GM12865 (cell line): ENCODE data around the gene ZFAND2B.

ENCODE experiments used
- DNase-seq: peaks from one replicate; pipeline ENCODE4 v3.0.0; 2010; ENCODE audit warnings: low read depth
- H3K4me3 ChIP-seq: 2 replicates; pipeline ENCODE4 v1.5.1; 2011; ENCODE audit warnings: mild to moderate bottlenecking, low read depth, low read length, control low read depth
- CTCF ChIP-seq: IDR thresholded peaks from 2 replicates; pipeline ENCODE4 v1.5.1; 2011; ENCODE audit warnings: low read length, control low read depth, low read depth, inconsistent platforms; ENCODE audit not compliant: insufficient read depth; ENCODE audit errors: missing control alignments

ZFAND2B gene

GRCh38 chr2:219161097-219161496, 45.5 kb upstream of the ZFAND2B start:
- no peak for DNase-seq
- TF ChIP-seq CTCF: no peak
- H3K4me3 ChIP-seq: peak overlapping the region; percentile 71

- H3K4me3 ChIP-seq: no peak overlapping the region
- no peak for DNase-seq
- no peak for TF ChIP-seq CTCF
These were observed 43.4 kb upstream of the ZFAND2B start for GRCh38 chr2:219163156-219163555.

- no peak overlapping the region for H3K4me3 ChIP-seq
- no peak for DNase-seq
- no peak for TF ChIP-seq CTCF
These were observed 41.3 kb upstream of the ZFAND2B start for GRCh38 chr2:219165058-219165911.

- no peak for TF ChIP-seq CTCF
- no peak overlapping the region for H3K4me3 ChIP-seq
- DNase-seq: no peak
These were observed 38.6 kb upstream of the ZFAND2B start for GRCh38 chr2:219167997-219168396.

- DNase-seq: no peak
- H3K4me3 ChIP-seq: no peak overlapping the region
- TF ChIP-seq CTCF: no peak
These were observed 38.1 kb upstream of the ZFAND2B start for GRCh38 chr2:219168526-219168925.

- TF ChIP-seq CTCF: no peak
- DNase-seq: no peak
- no peak overlapping the region for H3K4me3 ChIP-seq
These were observed 37.6 kb upstream of the ZFAND2B start for GRCh38 chr2:219168932-219169331.
